ENCODE measurements around the gene PNMA8B.

The PNMA8B gene

DNA sequence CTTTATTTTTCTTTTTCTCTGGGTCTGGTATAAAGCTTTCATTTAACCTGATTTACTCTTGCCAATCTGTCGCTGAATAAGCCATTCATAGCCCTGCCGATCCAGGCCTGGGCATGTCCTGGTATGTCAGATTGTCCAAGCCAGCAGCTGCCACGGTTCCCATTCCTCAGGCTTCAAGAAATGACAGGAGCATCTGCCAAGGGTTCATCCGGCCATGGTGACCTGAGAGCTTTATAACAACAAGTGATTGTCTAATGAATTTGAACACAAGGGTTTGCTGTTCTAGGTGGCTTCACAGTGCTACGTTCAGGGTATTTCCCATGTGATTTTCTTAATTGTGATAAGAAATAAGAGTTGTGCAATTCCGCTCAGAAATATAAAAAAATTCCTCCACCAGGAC, 44.3 kb downstream of the PNMA8B start:
- no peak for DNase-seq

DNA sequence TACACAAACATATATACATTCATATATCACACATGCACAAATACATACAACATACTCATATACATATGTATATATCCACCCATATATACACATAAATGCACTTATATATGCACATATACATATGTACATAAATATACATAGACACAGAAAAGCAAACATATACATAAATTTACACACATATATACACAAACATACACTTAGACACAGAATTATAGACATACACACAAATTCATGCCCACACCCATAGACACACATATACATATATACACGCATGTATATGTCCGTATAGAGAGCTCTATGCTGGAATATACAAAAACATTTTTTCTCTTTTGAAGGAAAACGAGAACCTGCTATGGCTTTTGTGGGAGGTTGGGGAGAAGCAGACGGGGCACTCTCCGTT, 44.9 kb downstream of the PNMA8B start:
- no peak for DNase-seq

DNA sequence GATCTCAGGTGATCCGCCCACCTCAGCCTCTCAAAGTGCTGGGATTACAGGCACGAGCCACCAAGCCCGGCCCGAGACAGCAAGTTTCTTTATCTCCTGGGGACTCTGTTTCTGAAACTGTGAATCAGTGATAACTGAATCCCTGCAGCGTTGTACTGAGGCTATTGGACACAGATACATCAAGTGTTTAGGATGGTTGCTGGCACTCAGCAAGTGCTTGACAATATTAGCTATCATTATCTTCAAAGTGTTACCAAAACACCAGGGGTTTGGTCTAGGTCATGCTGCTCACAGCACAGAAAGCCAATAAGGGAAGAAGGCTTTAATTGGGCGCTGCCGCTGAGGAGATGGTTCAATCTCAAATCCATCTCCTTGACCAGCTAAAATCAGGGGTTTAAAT, 46.4 kb downstream of the PNMA8B start:
- no peak for DNase-seq

DNA sequence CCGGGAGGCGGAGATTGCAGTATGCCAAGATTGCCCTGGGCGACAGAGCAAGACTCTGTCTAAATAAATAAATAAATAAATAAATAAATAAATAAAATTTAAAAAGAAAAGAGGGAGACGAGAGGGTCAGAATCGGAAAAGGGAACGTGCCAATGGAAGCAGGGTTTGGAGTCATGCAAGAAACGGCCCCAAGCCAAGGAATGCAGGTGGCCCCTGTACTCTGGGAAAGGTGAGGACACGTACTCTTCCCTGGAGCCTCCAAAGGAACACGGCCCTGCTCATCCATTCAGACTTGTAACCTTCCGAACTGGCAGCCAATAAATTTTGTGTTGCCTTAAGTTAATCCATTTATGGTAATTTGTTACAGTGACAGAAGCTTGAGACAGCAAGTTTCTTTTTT, 47.1 kb downstream of the PNMA8B start:
- no peak for DNase-seq

DNA sequence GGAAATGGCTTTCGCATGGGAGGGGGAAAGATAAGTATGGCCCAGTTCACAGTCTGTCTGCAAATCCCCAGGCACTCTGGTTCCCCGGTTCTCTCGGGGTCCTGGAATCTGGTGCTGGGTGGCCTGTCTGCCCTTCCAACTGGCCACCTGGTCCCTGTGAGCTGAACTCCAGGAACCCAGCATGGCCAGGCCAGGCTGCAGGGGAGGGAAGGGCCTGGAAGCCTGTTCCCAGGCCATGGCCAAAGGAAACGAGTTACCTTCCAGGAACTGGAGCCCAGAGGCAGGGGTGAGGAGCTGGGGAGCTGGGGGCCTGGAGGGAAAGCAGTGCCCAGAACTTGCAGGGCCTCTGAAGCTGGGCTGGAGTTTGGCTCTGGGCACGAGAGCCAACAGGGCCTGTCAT, 47.8 kb downstream of the PNMA8B start:
- DNase-seq = no peak

DNA sequence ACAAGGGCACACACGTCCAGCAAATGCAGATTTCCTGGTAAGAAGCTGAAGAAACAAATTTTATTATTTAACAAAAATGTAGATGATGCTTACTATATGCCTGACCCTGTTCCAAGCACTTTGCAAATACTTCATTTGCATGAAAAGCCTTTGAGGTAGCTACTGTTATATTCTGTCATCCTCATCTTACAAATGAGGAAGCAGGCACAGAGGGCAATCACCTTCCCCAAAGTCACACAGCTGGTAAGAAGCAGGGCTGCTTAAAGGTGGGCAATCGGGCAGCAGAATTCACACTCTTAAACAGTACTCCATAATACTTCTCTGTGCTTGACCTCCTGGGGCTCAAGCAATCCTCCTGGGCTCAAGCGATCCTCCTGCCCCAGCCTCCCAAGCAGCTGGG, 48.7 kb downstream of the PNMA8B start:
- no peak for DNase-seq

DNA sequence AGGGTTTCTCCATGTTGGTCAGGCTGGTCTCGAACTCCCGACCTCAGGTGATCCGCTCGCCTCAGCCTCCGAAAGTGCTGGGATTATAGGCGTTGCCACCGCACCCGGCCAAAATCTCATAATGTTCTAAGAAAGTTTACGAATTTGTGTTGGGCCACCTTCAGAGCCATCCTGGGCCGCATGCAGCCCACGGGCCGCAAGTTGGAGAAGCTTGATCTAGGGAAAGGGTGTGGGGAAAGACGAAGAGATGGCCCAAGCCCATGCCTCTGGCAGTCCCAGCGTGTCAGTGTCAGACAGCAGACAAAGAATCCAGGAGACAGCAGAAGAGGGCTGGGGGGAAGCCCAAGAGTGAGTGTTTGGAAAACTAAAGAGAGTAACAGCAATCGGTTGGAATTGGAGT, 49.6 kb downstream of the PNMA8B start:
- DNase-seq = no peak

DNA sequence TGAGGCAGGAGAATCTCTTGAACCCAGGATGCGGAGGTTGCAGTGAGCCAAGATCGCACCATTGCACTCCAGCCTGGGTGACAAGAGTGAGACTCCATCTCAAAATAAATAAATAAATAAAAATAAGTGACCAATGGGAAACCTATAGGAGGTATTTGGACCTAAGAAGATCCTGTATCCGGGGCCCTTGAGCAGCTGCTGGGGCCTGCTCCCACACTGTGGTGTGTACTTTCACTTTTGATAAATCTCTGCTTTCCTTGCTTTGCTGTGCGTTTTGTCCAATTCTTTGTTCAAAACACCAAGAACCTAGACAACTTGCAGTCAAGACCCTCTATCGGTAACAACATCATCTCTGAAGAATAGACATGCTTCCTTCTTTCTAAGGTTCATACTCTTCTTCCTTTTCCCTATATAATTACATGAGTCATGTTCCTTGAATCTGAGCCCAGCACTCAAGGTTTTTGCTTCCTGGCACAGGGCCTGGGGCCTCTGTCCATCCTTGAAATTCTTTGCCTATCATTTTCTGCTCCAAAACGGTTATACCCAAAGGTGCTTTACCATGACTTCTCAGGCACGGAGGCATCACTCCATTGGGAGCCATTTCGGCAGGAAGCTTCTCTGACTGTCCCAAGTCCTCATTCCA, 52.7 kb downstream of the PNMA8B start:
- DNase-seq = no peak

DNA sequence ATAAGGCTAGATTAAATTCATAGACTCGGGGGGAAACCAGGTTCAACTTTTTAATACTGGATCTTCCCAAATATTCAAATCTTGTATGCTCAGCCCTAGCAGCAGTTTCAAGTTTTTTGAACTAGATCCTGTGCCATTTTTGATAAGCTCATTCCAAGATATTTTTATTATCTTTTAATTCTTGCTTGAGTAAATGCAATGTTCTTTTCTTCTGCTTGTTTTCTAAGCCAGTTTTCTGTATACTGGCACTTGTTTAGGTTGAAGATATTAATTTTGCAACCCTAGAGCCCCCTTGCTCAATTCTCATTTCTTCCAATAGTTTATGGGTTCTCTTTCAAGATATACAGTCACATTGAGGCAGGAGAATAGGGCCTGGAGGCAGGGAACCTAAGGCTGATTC, 53.8 kb downstream of the PNMA8B start:
- DNase-seq = no peak
